ENCODE data around the gene VIL1. TPM values are rescaled to one million over a fixed set of nuclear protein-coding genes. Genes with fewer than 3 reads are reported as not detected.

The VIL1 gene
- total RNA-seq, 1 donor: not detected

GRCh38 chr2:218378053-218378452, 40.9 kb upstream of the VIL1 start:
- TF ChIP-seq, protein P1, sequence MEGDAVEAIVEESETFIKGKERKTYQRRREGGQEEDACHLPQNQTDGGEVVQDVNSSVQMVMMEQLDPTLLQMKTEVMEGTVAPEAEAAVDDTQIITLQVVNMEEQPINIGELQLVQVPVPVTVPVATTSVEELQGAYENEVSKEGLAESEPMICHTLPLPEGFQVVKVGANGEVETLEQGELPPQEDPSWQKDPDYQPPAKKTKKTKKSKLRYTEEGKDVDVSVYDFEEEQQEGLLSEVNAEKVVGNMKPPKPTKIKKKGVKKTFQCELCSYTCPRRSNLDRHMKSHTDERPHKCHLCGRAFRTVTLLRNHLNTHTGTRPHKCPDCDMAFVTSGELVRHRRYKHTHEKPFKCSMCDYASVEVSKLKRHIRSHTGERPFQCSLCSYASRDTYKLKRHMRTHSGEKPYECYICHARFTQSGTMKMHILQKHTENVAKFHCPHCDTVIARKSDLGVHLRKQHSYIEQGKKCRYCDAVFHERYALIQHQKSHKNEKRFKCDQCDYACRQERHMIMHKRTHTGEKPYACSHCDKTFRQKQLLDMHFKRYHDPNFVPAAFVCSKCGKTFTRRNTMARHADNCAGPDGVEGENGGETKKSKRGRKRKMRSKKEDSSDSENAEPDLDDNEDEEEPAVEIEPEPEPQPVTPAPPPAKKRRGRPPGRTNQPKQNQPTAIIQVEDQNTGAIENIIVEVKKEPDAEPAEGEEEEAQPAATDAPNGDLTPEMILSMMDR (IDR thresholded peaks at IDR 0.05; ENCODE audit: insufficient read depth, low read length): no peak
- no peak for DNase-seq (ENCODE audit: low read depth)

DNA sequence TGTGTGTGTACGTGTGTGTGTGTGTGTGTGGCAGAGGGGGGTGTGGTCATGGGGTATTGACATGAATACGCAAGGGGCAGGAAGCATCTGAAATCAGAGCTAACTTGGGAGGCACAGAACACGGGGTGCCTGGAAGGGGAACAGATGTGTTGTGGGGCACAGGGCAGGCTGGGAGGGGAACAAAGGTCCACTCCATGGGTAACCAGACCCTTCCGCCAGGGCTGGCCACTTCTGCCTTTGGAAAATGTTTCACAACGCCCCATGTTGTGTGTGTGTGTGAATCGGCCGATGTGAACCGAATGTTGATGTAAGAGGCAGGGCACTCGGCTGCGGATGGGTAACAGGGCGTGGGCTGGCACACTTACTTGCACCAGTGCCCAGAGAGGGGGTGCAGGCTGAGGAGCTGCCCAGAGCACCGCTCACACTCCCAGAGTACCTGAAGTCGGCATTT, 37.0 kb upstream of the VIL1 start, which contains the start of gene SLC11A1:
Gene SLC11A1 (plus strand): TSS at position 358 of the 451 bp plus-strand sequence. CDS start 96 bp downstream, outside the sequence.
- no peak within 1 kb of the TSS for H3K4me3 ChIP-seq (ENCODE audit: low read depth, low read length)
- no peak for DNase-seq (ENCODE audit: low read depth)
- TF ChIP-seq, protein P1 (IDR thresholded peaks at IDR 0.05; ENCODE audit: insufficient read depth, low read length): no peak

More at GRCh38 chr2:218378053-218378452, 40.9 kb upstream of the VIL1 start:
- H3K4me3 ChIP-seq (ENCODE audit: low read depth, low read length): no peak overlapping the region

- DNase-seq (ENCODE audit: low read depth): no peak
- H3K4me3 ChIP-seq (ENCODE audit: low read depth, low read length): no peak overlapping the region
- TF ChIP-seq, protein P1 (IDR thresholded peaks at IDR 0.05; ENCODE audit: insufficient read depth, low read length): no peak
Measured at GRCh38 chr2:218382785-218383184, 36.1 kb upstream of the VIL1 start.

DNA sequence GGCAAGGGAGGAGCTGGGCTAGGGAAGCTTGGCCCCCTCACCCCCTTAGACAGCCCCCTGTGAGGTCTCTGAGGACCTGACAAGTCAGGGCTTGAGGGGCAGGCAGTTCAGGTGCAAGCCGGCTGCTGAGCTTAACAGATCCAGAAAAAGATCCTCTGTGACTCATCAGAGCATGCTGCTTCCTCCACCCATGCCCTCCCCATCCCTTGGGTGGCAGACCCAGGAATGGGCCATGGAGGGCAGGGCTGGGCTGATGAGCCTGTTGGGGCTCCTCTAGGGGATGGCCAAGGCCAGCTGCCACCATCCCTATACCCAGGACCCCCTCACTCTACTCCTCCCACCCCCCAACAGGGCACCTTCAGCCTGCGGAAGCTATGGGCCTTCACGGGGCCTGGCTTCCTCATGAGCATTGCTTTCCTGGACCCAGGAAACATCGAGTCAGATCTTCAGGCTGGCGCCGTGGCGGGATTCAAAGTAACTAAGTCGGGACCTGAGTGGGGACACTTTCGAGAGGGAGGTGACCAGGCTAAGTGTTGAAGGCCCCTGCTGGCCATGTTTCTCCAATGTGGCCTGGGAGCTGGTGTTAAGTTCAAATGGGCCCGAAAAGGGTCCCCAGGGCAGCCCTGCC, 34.9 kb upstream of the VIL1 start:
- H3K4me3 ChIP-seq (ENCODE audit: low read depth, low read length): no peak overlapping the region
- no peak for DNase-seq (ENCODE audit: low read depth)
- TF ChIP-seq, protein P1 (IDR thresholded peaks at IDR 0.05; ENCODE audit: insufficient read depth, low read length): no peak

DNA sequence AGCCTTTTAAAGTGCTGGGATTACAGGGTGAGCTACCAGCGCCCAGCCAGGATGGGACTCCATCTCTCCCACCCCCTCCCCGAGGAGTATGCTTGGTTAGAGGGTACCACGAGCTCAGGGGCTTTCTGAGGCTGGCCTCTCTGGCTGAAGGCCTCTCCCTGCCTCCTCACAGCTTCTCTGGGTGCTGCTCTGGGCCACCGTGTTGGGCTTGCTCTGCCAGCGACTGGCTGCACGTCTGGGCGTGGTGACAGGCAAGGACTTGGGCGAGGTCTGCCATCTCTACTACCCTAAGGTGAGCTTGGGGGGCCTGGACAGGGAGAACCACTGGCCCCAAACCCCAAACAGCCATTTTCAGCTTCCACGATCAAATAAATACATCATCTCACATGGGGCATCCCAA, 33.9 kb upstream of the VIL1 start:
- TF ChIP-seq, protein P1 (IDR thresholded peaks at IDR 0.05; ENCODE audit: insufficient read depth, low read length): no peak
- DNase-seq (ENCODE audit: low read depth): no peak
- H3K4me3 ChIP-seq (ENCODE audit: low read depth, low read length): no peak overlapping the region

- TF ChIP-seq, protein P1 (IDR thresholded peaks at IDR 0.05; ENCODE audit: insufficient read depth, low read length): no peak
- DNase-seq (ENCODE audit: low read depth): no peak
- no peak overlapping the region for H3K4me3 ChIP-seq (ENCODE audit: low read depth, low read length)
Measured at GRCh38 chr2:218386505-218387368, 32.2 kb upstream of the VIL1 start.
